HG03135 (cell line): ENCODE results near the gene RALBP1.

ENCODE experiments used
- ATAC-seq: cut with Tn5 transposase; IDR thresholded peaks from one replicate; pipeline ENCODE4 v1.9.1; 2021; ENCODE audit warnings: mild to moderate bottlenecking, moderate library complexity; ENCODE audit not compliant: unreplicated experiment

RALBP1 gene

GRCh38 chr18:9586814-9587213, 111.5 kb downstream of the RALBP1 start:
- no peak for ATAC-seq
